Gastroesophageal sphincter (tissue), 4 donors: ENCODE data around the gene PFDN1. TPM values are rescaled to one million over a fixed set of nuclear protein-coding genes. Genes with fewer than 3 reads are reported as not detected.

Experiments used
- ATAC-seq: fragments of 150-250 bp; one replicate; pipeline ENCODE4 v1.9.1; 2016; ENCODE audit warnings: mild to moderate bottlenecking, moderate library complexity
- H3K27ac ChIP-seq, 4 donors: fragments of 200-600 bp; sonication (generic) in 3 of 4; 1 replicate in 3 of 4; 2 replicates in 1 of 4; pipeline ENCODE4 v1.5.1; 2016 to 2019
- H3K27me3 ChIP-seq: fragments of 200-600 bp; sonication (generic); one replicate; pipeline ENCODE4 v1.5.1; 2019
- H3K36me3 ChIP-seq, 2 donors: fragments of 200-600 bp; sonication (generic); one replicate each; pipeline ENCODE4 v1.5.1; 2019; ENCODE audit warnings: control low read depth in 1 of 2
- H3K4me1 ChIP-seq, 3 donors: fragments of 200-600 bp; sonication (generic); 1 replicate in 2 of 3; 2 replicates in 1 of 3; pipeline ENCODE4 v1.5.1; 2016 to 2019; ENCODE audit warnings: control low read depth in 2 of 3
- H3K4me3 ChIP-seq, 2 donors: fragments of 200-600 bp; sonication (generic); one replicate each; pipeline ENCODE4 v1.5.1; 2019; ENCODE audit warnings: mild to moderate bottlenecking in 1 of 2, moderate library complexity in 1 of 2
- H3K9me3 ChIP-seq, 3 donors: fragments of 200-600 bp; sonication (generic); one replicate each; pipeline ENCODE4 v1.5.1; 2017 to 2019; ENCODE audit warnings: control low read depth in 2 of 3
- CTCF ChIP-seq, 4 experiments: fragments of 200-600 bp in 2 of 4; fragments of 450-650 bp in 2 of 4; sonication (generic) in 1 of 4; IDR thresholded peaks; one replicate each; pipeline ENCODE4 v1.5.1; 2017 to 2019; ENCODE audit warnings: antibody characterized with exemption in 4 of 4, mild to moderate bottlenecking in 2 of 4, moderate library complexity in 2 of 4
- EP300 ChIP-seq: sonication (generic); formaldehyde crosslinking; IDR thresholded peaks from one replicate; pipeline ENCODE4 v1.6.1; 2017; ENCODE audit warnings: antibody characterized with exemption, mild to moderate bottlenecking
- POLR2A ChIP-seq, 2 donors: fragments of 450-650 bp; IDR thresholded peaks; one replicate each; pipeline ENCODE4 v1.6.1; 2017; ENCODE audit warnings: antibody characterized with exemption in 2 of 2, mild to moderate bottlenecking in 2 of 2, moderate library complexity in 1 of 2
- POLR2AphosphoS5 ChIP-seq: sonication (generic); formaldehyde crosslinking; IDR thresholded peaks from one replicate; pipeline ENCODE4 v1.6.1; 2017; ENCODE audit warnings: antibody characterized with exemption
- WGBS, 2 donors: methylation state at CpG; one replicate each; pipeline ENCODE4 v1.1.5; 2018; ENCODE audit warnings: low coverage in 1 of 2; 5-methylcytosine and 5-hydroxymethylcytosine counted together
- total RNA-seq, 4 donors: library from RNA; depleted of rRNA; stranded (reverse); fragments of >200 nt; gene quantifications; one replicate each; pipeline ENCODE4 v1.1.0, GENCODE V29; 2016

PFDN1 gene
- total RNA-seq, 4 donors from 2014 or later, result 66.1 to 99.7 (median 92.8) TPM

GRCh38 chr5:140298183-140298601 lies 4.7 kb downstream of the PFDN1 start:
- WGBS, 2 donors, result 42 to 50% methylated on average over 1 of the region's 1 CpG
- Histone ChIP-seq H3K9me3 (no peaks in the 10 kb centered on the region), H3K27me3 (no peaks in the 10 kb centered on the region), H3K36me3 (peaks cover 0 to 21% of the 10 kb centered on the region in 2 donors), H3K27ac (peak overlapping the region in 3 of 4 donors; percentile 15 to 65 (median 61)), H3K4me1 (peaks cover 13 to 92% (median 22%) of the 10 kb centered on the region in 3 donors), H3K4me3 (no peak overlapping the region)
- TF ChIP-seq CTCF (IDR thresholded peaks at IDR 0.05) (no peak), POLR2AphosphoS5 (no peak), EP300 (no peak), POLR2A (IDR thresholded peaks at IDR 0.05) (no peak)
- ATAC-seq, result no peak

- peaks cover 0 to 21% of the 10 kb centered on the region in 2 donors for H3K36me3 ChIP-seq
- no peaks in the 10 kb centered on the region for H3K9me3 ChIP-seq
- H3K4me3 ChIP-seq, result no peak overlapping the region
- TF ChIP-seq EP300 (no peak), POLR2AphosphoS5 (no peak), CTCF (IDR thresholded peaks at IDR 0.05) (no peak), POLR2A (IDR thresholded peaks at IDR 0.05) (no peak)
- no peak for ATAC-seq
- no peaks in the 10 kb centered on the region for H3K27me3 ChIP-seq
- peaks cover 15 to 98% (median 29%) of the 10 kb centered on the region in 3 donors for H3K4me1 ChIP-seq
- H3K27ac ChIP-seq, result peak overlapping the region in 2 of 4 donors; percentile 61 to 62
- WGBS, 2 donors, result 45 to 50% methylated on average over 5 of the region's 5 CpGs
Measured at GRCh38 chr5:140297283-140297682, 5.6 kb downstream of the PFDN1 start.

GRCh38 chr5:140296289-140296688 lies 6.6 kb downstream of the PFDN1 start:
- peak overlapping the region in 2 of 4 donors; percentile 61 to 62 for H3K27ac ChIP-seq
- peaks cover 14 to 98% (median 30%) of the 10 kb centered on the region in 3 donors for H3K4me1 ChIP-seq
- no peaks in the 10 kb centered on the region for H3K27me3 ChIP-seq
- no peak for ATAC-seq
- WGBS, 2 donors, result 71 to 75% methylated on average over 3 of the region's 3 CpGs
- TF ChIP-seq POLR2AphosphoS5 (no peak), CTCF (IDR thresholded peaks at IDR 0.05) (no peak), EP300 (no peak), POLR2A (IDR thresholded peaks at IDR 0.05) (no peak)
- peaks cover 0 to 21% of the 10 kb centered on the region in 2 donors for H3K36me3 ChIP-seq
- no peak overlapping the region for H3K4me3 ChIP-seq
- H3K9me3 ChIP-seq, result no peaks in the 10 kb centered on the region

GRCh38 chr5:140295414-140295813 lies 7.5 kb downstream of the PFDN1 start:
- Histone ChIP-seq H3K4me1 (peaks cover 17 to 96% (median 36%) of the 10 kb centered on the region in 3 donors), H3K36me3 (peaks cover 0 to 20% of the 10 kb centered on the region in 2 donors), H3K27ac (peak overlapping the region in 3 of 4 donors; percentile 2 to 62 (median 61)), H3K4me3 (no peak overlapping the region), H3K27me3 (no peaks in the 10 kb centered on the region), H3K9me3 (no peaks in the 10 kb centered on the region)
- TF ChIP-seq POLR2AphosphoS5 (peak; percentile 59), EP300 (no peak)
- WGBS, 2 donors, result 0 to 8% methylated on average over 1 of the region's 1 CpG
- peak; percentile 81 for ATAC-seq

DNA sequence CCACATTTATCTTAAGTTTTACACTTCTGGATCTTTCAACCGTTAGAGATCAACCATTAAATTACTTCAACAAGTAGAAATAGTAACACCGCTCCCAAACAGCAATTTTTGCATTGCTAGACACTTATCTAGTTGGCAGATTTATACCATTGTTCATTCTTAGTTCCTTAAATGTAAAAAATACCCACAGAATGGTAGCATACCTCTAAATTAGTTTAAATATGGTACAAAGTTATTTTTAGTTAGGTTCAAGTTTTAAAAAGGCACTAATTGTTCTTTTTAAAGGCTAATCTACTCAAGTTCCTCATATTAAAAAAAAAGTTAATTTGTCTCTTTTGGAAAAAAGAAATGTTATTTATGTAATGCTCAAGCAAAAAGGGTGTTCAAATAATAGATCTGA lies 8.1 kb downstream of the PFDN1 start:
- Histone ChIP-seq H3K36me3 (peaks cover 0 to 13% of the 10 kb centered on the region in 2 donors), H3K27ac (peak overlapping the region in 3 of 4 donors; percentile 31 to 62 (median 55)), H3K4me3 (no peak overlapping the region), H3K9me3 (no peaks in the 10 kb centered on the region), H3K27me3 (no peaks in the 10 kb centered on the region), H3K4me1 (peaks cover 17 to 90% (median 36%) of the 10 kb centered on the region in 3 donors)
- WGBS, 2 donors, result 40 to 60% methylated on average over 2 of the region's 2 CpGs
- no peak for TF ChIP-seq POLR2A (IDR thresholded peaks at IDR 0.05)
- no peak for TF ChIP-seq CTCF (IDR thresholded peaks at IDR 0.05)
- TF ChIP-seq EP300, result no peak
- no peak for TF ChIP-seq POLR2AphosphoS5
- no peak for ATAC-seq
